Measurements from ENCODE around the gene SAMD8. TPM values are rescaled to one million over a fixed set of nuclear protein-coding genes. Genes with fewer than 3 reads are reported as not detected.

Gene SAMD8
- total RNA-seq, 1 experiment from 2014 or later: 23.6 TPM

DNA sequence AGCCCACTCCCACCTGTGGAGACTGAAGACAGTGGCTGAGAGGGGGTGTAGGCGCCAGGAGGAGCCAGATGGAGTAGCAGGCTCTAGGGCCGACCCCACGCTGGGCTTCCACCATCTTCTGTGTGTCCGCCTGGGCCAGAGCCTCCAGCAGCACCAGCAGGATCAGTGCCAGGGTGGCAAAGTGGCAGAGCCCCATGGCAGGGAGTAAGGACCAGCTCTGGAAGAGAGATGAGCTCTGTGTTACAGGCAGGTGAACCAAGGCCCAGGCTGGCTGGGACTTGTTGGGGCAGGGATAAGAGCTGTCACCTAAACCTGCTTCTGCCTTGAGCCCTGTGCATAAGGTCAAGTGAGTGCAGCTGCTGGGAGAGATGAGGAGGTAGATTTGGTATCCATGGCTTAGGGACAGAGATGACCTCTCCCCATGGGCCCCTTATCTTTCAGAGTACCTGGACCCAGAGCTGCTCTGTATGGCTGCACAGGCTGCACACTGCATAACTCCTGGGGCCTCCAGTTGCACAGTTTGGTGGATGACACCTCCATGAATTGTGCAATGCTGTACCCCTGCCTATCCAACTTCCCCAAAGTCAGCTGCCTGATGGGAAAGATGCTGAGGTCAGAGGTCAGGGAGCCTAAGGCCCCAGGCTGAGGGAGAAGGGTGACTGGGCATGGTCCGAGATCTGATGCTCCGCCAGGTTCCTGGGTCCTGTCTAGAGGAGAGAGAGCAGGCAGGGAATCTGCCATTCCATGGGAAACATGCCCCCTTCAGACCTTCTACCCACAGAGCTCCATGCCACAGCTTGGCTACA lies 7.4 kb upstream of the SAMD8 start:
- no TSS peak for BruUV-seq (replicated peaks)
- Histone ChIP-seq H3K79me2 (ENCODE audit: insufficient read depth, low read length) (no peaks in the 10 kb centered on the region), H3K4me1 (ENCODE audit: control insufficient read depth in 1 of 2, insufficient read depth in 2 of 2, low read length in 2 of 2) (peaks cover 9 to 14% of the 10 kb centered on the region in 2 experiments; a peak in 3 of 4 replicates), H3K9me3 (ENCODE audit: control insufficient read depth in 1 of 2, insufficient read depth in 1 of 2, low read depth in 1 of 2, low read length in 2 of 2) (no peaks in the 10 kb centered on the region), H3K9me2 (ENCODE audit: insufficient read depth) (no peaks in the 10 kb centered on the region), H3K4me2 (ENCODE audit: low read length) (no peak overlapping the region), H3K36me3 (ENCODE audit: control insufficient read depth in 1 of 2, insufficient read depth in 2 of 2, low read length in 2 of 2) (no peaks in the 10 kb centered on the region), H3K9ac (ENCODE audit: low read length) (no peak overlapping the region), H3K4me3 (replicated peaks in 1 of 2; ENCODE audit: low read depth in 1 of 2, low read length in 2 of 2) (no peak overlapping the region), H2AFZ (ENCODE audit: low read depth, low read length, poor library complexity, severe bottlenecking) (no peak overlapping the region), H3K27ac (ENCODE audit: low read depth, low read length) (no peak overlapping the region), H4K20me1 (ENCODE audit: insufficient read depth) (no peaks in the 10 kb centered on the region), H3K27me3 (ENCODE audit: insufficient read depth, low read length) (no peaks in the 10 kb centered on the region)
- ChIA-PET POLR2A (interaction anchor here (0.5 kb wide), 1 partner anchor 50 kb away, joined by 3 read pairs; no protein-coding TSS in a partner anchor), RAD21 (ENCODE audit: low non-redundant PET in 1 of 2, low total read pairs in 2 of 2, uncharacterized antibody in 2 of 2, unreplicated experiment in 2 of 2) (no interaction called here), CTCF (interaction anchor here (0.6 kb wide), 1 partner anchor 256 kb away, joined by 3 read pairs; no protein-coding TSS in a partner anchor)
- intact Hi-C loops (cut with micrococcal nuclease): loop anchor here (5.0 kb wide), 1 partner anchor 82 kb away; no protein-coding TSS in a partner anchor
- TF ChIP-seq POLR2AphosphoS5 (IDR thresholded peaks at IDR 0.05; ENCODE audit: low read depth, low read length): no peak
- TF ChIP-seq CBX3 (IDR thresholded peaks at IDR 0.05; ENCODE audit: low read depth): no peak
- no peak for TF ChIP-seq FOSL1 (IDR thresholded peaks at IDR 0.05; ENCODE audit: low read depth)
- no peak for TF ChIP-seq JUND (IDR thresholded peaks at IDR 0.05)
- DNase-seq (ENCODE audit: low read depth, low spot score) (no peak), ATAC-seq (no peak)

- no peak overlapping the region for H3K9ac ChIP-seq (ENCODE audit: low read length)
- H3K27me3 ChIP-seq (ENCODE audit: insufficient read depth, low read length): no peaks in the 10 kb centered on the region
- no TSS peak for BruUV-seq (replicated peaks)
- no peaks in the 10 kb centered on the region for H3K9me2 ChIP-seq (ENCODE audit: insufficient read depth)
- peaks cover 9 to 19% of the 10 kb centered on the region in 2 experiments; a peak in 3 of 4 replicates for H3K4me1 ChIP-seq (ENCODE audit: control insufficient read depth in 1 of 2, insufficient read depth in 2 of 2, low read length in 2 of 2)
- RAD21 ChIA-PET (ENCODE audit: low non-redundant PET in 1 of 2, low total read pairs in 2 of 2, uncharacterized antibody in 2 of 2, unreplicated experiment in 2 of 2): no interaction called here
- no peaks in the 10 kb centered on the region for H3K79me2 ChIP-seq (ENCODE audit: insufficient read depth, low read length)
- no peak overlapping the region for H3K4me3 ChIP-seq (replicated peaks in 1 of 2; ENCODE audit: low read depth in 1 of 2, low read length in 2 of 2)
- CTCF ChIA-PET: no interaction called here
- intact Hi-C loops (cut with micrococcal nuclease): loop anchor here (5.0 kb wide), 1 partner anchor 83 kb away; no protein-coding TSS in a partner anchor
- H4K20me1 ChIP-seq (ENCODE audit: insufficient read depth): no peaks in the 10 kb centered on the region
- no peak overlapping the region for H3K4me2 ChIP-seq (ENCODE audit: low read length)
- no peaks in the 10 kb centered on the region for H3K9me3 ChIP-seq (ENCODE audit: control insufficient read depth in 1 of 2, insufficient read depth in 1 of 2, low read depth in 1 of 2, low read length in 2 of 2)
- H3K36me3 ChIP-seq (ENCODE audit: control insufficient read depth in 1 of 2, insufficient read depth in 2 of 2, low read length in 2 of 2): no peaks in the 10 kb centered on the region
- ATAC-seq (no peak), DNase-seq (ENCODE audit: low read depth, low spot score) (no peak)
- no peak overlapping the region for H2AFZ ChIP-seq (ENCODE audit: low read depth, low read length, poor library complexity, severe bottlenecking)
- no peak overlapping the region for H3K27ac ChIP-seq (ENCODE audit: low read depth, low read length)
- POLR2A ChIA-PET: no interaction called here
- no peak for TF ChIP-seq MAX (IDR thresholded peaks at IDR 0.05)
- no peak for TF ChIP-seq ZFX (IDR thresholded peaks at IDR 0.05)
- TF ChIP-seq CTCF (IDR thresholded peaks at IDR 0.05 in 2 of 3, conservative IDR thresholded peaks at IDR 0.05 in 1 of 3; ENCODE audit: borderline replicate concordance in 1 of 3, insufficient read depth in 1 of 3, low read depth in 2 of 3, low read length in 2 of 3): no peak
- no peak for TF ChIP-seq EZH2 (IDR thresholded peaks at IDR 0.05)
- TF ChIP-seq SP1 (IDR thresholded peaks at IDR 0.05; ENCODE audit: low read depth): no peak
- no peak for TF ChIP-seq SRF (IDR thresholded peaks at IDR 0.05; ENCODE audit: low read depth)
- TF ChIP-seq ELF1 (IDR thresholded peaks at IDR 0.05; ENCODE audit: borderline replicate concordance, low read depth): no peak
- no peak for TF ChIP-seq SIN3A (IDR thresholded peaks at IDR 0.05; ENCODE audit: low read depth)
- no peak for TF ChIP-seq EZH2phosphoT487 (IDR thresholded peaks at IDR 0.05; ENCODE audit: borderline replicate concordance)
- no peak for TF ChIP-seq REST (IDR thresholded peaks at IDR 0.05; ENCODE audit: low read depth)
- TF ChIP-seq TCF7L2 (IDR thresholded peaks at IDR 0.05; ENCODE audit: borderline replicate concordance, extremely low read depth, insufficient read depth, insufficient read length): no peak
- TF ChIP-seq EGR1 (IDR thresholded peaks at IDR 0.05; ENCODE audit: low read depth): no peak
These were observed 6.6 kb upstream of the SAMD8 start for GRCh38 chr10:75104842-75105241.

Data from HCT116 (cell line).